ENCODE results near the gene MAST3. TPM values are rescaled to one million over a fixed set of nuclear protein-coding genes. Genes with fewer than 3 reads are reported as not detected.

MAST3 gene
- 4.6 TPM for total RNA-seq
- long read RNA-seq, partial matches to known transcripts = 1 of 5 reads
- long read RNA-seq, other reads (novel, unspliced or antisense) = 4 of 5 reads

DNA sequence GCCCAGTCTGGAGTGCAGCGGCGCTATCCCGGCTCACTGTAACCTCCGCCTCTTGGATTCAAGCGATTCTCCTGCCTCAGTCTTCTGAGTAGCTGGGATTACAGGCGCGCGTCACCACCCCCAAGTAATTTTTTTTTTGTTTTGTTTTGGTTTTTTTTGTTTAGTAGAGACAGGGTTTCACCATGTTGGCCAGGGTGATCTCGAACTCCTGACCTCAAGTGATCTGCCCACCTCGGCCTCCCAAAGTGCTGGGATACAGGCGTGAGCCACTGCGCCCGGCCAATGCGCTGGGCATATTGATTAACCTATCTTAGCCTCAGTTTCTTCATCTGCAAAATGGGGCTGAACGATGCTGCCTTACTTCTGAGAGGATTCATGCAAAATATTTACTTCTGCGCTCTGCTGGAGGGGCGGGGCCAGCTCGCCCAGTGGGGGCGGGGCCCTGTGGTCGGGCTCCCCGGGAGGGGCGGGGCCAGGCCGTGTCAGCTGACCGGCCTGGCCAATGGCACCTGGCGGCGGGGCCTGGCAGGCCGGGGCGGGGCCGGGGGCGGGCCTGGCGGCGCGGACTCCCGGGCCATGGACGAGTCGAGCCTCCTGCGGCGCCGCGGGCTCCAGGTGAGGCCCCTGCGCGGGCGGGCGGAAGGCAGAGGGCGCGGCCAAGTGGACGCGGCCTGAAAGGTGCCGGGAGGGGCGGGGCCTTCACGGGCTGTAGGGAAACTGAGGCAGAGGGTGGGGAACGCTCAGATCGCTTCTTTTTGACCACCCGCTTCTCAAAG, at the start of gene MAST3:
Gene MAST3 (plus strand): TSS at position 562 of the 776 bp plus-strand sequence. CDS start 15 bp downstream, at position 577.
- Histone ChIP-seq H3K27me3 (ENCODE audit: low read depth) (peaks cover 82% of the 10 kb centered on the region), H3K4me3 (peak within 1 kb of the TSS; percentile 62), H3K4me1 (peaks cover 17% of the 10 kb centered on the region), H3K9me3 (replicated peaks) (no peaks in the 10 kb centered on the region), H3K36me3 (no peaks in the 10 kb centered on the region), H3K27ac (replicated peaks) (no peak within 1 kb of the TSS)
- DNase-seq = peak; percentile 79
- TF ChIP-seq, protein P1, sequence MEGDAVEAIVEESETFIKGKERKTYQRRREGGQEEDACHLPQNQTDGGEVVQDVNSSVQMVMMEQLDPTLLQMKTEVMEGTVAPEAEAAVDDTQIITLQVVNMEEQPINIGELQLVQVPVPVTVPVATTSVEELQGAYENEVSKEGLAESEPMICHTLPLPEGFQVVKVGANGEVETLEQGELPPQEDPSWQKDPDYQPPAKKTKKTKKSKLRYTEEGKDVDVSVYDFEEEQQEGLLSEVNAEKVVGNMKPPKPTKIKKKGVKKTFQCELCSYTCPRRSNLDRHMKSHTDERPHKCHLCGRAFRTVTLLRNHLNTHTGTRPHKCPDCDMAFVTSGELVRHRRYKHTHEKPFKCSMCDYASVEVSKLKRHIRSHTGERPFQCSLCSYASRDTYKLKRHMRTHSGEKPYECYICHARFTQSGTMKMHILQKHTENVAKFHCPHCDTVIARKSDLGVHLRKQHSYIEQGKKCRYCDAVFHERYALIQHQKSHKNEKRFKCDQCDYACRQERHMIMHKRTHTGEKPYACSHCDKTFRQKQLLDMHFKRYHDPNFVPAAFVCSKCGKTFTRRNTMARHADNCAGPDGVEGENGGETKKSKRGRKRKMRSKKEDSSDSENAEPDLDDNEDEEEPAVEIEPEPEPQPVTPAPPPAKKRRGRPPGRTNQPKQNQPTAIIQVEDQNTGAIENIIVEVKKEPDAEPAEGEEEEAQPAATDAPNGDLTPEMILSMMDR (IDR thresholded peaks at IDR 0.05; ENCODE audit: borderline replicate concordance) = no peak
- intact Hi-C loops (cut with micrococcal nuclease) = no loop called here

DNA sequence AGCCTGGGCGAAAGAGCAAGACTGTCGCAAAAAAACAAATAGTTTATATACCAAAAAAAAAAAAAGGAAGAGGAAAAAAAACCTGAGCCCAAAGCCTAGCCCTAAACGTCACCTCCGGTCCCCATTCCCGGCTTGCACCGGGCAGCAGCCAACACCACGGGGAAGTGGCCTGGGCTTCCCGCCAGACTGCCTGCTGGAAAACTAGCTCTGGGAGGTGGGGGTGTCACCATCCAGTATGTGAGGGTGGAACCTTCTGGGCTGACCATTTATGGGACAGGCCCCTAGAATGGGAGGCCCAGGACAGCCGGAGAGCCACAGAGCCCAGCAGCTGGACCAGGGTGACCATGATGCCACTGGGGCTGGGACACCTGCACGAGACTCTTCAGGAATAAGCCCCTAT, 48.2 kb upstream of the MAST3 start:
- peak overlapping the region; percentile 88 for H3K27ac ChIP-seq (replicated peaks)
- TF ChIP-seq, protein P1 (IDR thresholded peaks at IDR 0.05; ENCODE audit: borderline replicate concordance) = no peak
- DNase-seq = peak; percentile 96
- intact Hi-C loops (cut with micrococcal nuclease) = loop anchor here (5.0 kb wide), 1 partner anchor 42 kb away; the partner anchor contains the start of gene ARRDC2
- H3K27me3 ChIP-seq (ENCODE audit: low read depth) = no peaks in the 10 kb centered on the region
- peaks cover 62% of the 10 kb centered on the region for H3K4me1 ChIP-seq
- no peaks in the 10 kb centered on the region for H3K9me3 ChIP-seq (replicated peaks)
- H3K4me3 ChIP-seq = no peak overlapping the region
- H3K36me3 ChIP-seq = no peaks in the 10 kb centered on the region

DNA sequence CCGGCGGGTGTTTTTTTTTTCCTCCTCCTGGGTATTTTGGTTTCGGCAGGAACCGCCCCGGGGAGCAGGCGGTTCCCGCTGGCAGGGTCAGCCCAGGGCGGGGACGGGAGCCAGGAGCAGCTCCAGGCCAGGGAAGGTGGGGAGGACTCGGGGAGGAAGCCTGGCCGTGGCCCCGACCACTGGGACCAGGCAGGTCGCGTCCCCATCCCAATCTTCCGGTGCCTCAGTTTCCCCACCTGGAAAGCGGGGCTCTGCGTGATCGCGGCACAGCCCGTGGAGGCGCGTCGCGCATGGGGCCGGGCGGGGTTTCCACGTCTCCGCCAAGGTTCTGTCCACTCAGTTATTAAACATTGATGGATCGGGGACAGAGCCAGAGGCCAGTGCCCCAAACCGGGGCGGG, 45.7 kb upstream of the MAST3 start:
- Histone ChIP-seq H3K4me3 (peak overlapping the region; percentile 50), H3K36me3 (no peaks in the 10 kb centered on the region), H3K9me3 (replicated peaks) (no peaks in the 10 kb centered on the region), H3K27me3 (ENCODE audit: low read depth) (no peaks in the 10 kb centered on the region), H3K27ac (replicated peaks) (peak overlapping the region; percentile 88), H3K4me1 (peaks cover 43% of the 10 kb centered on the region)
- TF ChIP-seq, protein P1 (IDR thresholded peaks at IDR 0.05; ENCODE audit: borderline replicate concordance) = no peak
- intact Hi-C loops (cut with micrococcal nuclease) = no loop called here
- DNase-seq = peak; percentile 67

DNA sequence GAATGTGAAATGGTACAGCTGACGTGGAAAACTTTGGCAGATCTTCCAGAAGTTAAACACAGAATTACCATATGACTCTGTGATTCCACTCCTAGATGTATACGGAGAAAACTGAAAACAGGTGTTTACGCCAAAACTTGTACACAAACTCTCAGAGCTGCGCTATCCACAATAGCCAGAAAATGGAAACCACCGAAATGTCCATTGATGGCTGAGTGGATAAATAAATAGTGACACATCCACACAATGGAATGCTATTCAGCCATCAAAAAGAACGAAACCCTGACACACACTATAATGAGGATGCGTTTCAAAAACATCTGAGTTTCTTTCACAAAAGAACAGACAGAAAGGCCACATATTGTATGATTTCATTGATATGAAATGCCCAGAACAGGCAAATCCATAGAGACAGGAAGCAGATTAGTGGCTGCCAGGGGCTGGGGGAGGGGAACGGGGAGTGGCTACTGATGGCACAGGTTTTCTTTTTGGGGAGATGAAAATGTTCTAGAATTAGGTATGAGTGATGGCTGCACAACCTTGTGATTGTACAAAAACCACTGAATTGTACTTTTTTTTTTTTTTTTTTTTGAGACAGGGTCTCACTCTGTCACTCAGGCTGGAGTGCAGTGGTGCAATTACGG, 43.9 kb upstream of the MAST3 start:
- H3K9me3 ChIP-seq (replicated peaks) = no peaks in the 10 kb centered on the region
- no peak for DNase-seq
- H3K36me3 ChIP-seq = no peaks in the 10 kb centered on the region
- H3K4me3 ChIP-seq = no peak overlapping the region
- H3K4me1 ChIP-seq = peaks cover 50% of the 10 kb centered on the region
- peak overlapping the region; percentile 88 for H3K27ac ChIP-seq (replicated peaks)
- no peaks in the 10 kb centered on the region for H3K27me3 ChIP-seq (ENCODE audit: low read depth)
- intact Hi-C loops (cut with micrococcal nuclease) = no loop called here
- TF ChIP-seq, protein P1 (IDR thresholded peaks at IDR 0.05; ENCODE audit: borderline replicate concordance) = no peak

DNA sequence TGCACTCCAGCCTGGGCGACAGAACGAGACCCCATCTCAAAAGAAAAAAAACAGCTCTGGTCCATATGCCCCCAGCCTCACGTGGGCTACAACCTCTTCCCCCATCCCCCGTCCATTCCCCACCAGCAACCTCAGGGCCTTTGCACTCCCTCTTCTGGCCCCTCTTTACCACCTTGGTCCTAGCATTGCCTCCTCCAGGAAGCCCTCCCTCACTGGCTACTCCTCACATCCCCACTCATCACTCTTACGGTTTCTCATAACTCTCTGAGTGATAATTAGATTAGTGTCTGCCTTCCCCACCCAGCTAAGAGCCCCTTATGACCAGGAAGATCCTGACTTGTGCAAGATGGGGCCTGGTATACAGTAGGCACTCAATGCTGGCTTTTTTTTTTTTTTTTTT, 41.6 kb upstream of the MAST3 start:
- Histone ChIP-seq H3K36me3 (no peaks in the 10 kb centered on the region), H3K4me1 (peaks cover 30% of the 10 kb centered on the region), H3K4me3 (no peak overlapping the region), H3K9me3 (replicated peaks) (no peaks in the 10 kb centered on the region), H3K27me3 (ENCODE audit: low read depth) (no peaks in the 10 kb centered on the region), H3K27ac (replicated peaks) (no peak overlapping the region)
- DNase-seq = no peak
- intact Hi-C loops (cut with micrococcal nuclease) = no loop called here
- TF ChIP-seq, protein P1 (IDR thresholded peaks at IDR 0.05; ENCODE audit: borderline replicate concordance) = no peak

Data from left ventricle myocardium inferior (tissue), 1 donor.